CD4-positive, CD25-positive, alpha-beta regulatory T cell (primary cell): ENCODE data around the gene TNFAIP3. TPM values are rescaled to one million over a fixed set of nuclear protein-coding genes. Genes with fewer than 3 reads are reported as not detected.

ENCODE experiments used
- ATAC-seq, 2 donors: fragments of 150-1000 bp; cut with Tn5 transposase; one replicate each; pipeline ENCODE4 v1.10.0; 2021; ENCODE audit warnings: low read depth in 2 of 2, moderate number of reproducible peaks in 2 of 2, moderate library complexity in 1 of 2
- DNase-seq, 3 donors: peaks; one replicate each; pipeline versions ENCODE4 v3.0.0 to v3.0.0-alpha.2; 2012 to 2022; ENCODE audit warnings: mixed read lengths in 1 of 3
- H3K27ac ChIP-seq: one replicate; pipeline ENCODE4 v1.7.0; 2013; ENCODE audit warnings: mild to moderate bottlenecking, low read length; ENCODE audit not compliant: insufficient read depth, poor library complexity, severe bottlenecking
- H3K27me3 ChIP-seq: one replicate; pipeline ENCODE4 v1.7.0; 2013; ENCODE audit warnings: low read length; ENCODE audit not compliant: control insufficient read depth, insufficient read depth
- H3K36me3 ChIP-seq: one replicate; pipeline ENCODE4 v1.7.0; 2013; ENCODE audit warnings: mild to moderate bottlenecking, low read length, moderate library complexity; ENCODE audit not compliant: control insufficient read depth, insufficient read depth
- H3K4me1 ChIP-seq: 2 replicates; pipeline ENCODE4 v1.7.0; 2013; ENCODE audit warnings: mild to moderate bottlenecking, low read length; ENCODE audit not compliant: insufficient read depth, control insufficient read depth, poor library complexity, severe bottlenecking
- H3K4me3 ChIP-seq: one replicate; pipeline ENCODE4 v1.7.0; 2013; ENCODE audit warnings: low read depth, mild to moderate bottlenecking, low read length, moderate library complexity
- H3K9me3 ChIP-seq, 2 experiments: 1 replicate in 1 of 2; 2 replicates in 1 of 2; pipeline ENCODE4 v1.7.0; 2013; ENCODE audit warnings: low read length in 2 of 2, mild to moderate bottlenecking in 1 of 2, moderate library complexity in 1 of 2; ENCODE audit not compliant: control insufficient read depth in 2 of 2
- H3K27ac Mint-ChIP-seq, 3 donors: one replicate each; pipeline ENCODE4 v1.8.0; 2020 to 2022; ENCODE audit warnings: mild to moderate bottlenecking in 3 of 3, mixed read lengths in 3 of 3, moderate library complexity in 2 of 3
- H3K27me3 Mint-ChIP-seq: one replicate; pipeline ENCODE4 v1.8.0; 2022; ENCODE audit warnings: mild to moderate bottlenecking, mixed read lengths
- H3K36me3 Mint-ChIP-seq: one replicate; pipeline ENCODE4 v1.8.0; 2020; ENCODE audit warnings: mixed read lengths
- H3K4me1 Mint-ChIP-seq, 4 donors: one replicate each; pipeline ENCODE4 v1.8.0; 2020 to 2022; ENCODE audit warnings: mixed read lengths in 4 of 4, mild to moderate bottlenecking in 1 of 4
- H3K4me3 Mint-ChIP-seq, 4 donors: one replicate each; pipeline ENCODE4 v1.8.0; 2020 to 2022; ENCODE audit warnings: mild to moderate bottlenecking in 4 of 4, mixed read lengths in 4 of 4, moderate library complexity in 3 of 4
- H3K9me3 Mint-ChIP-seq, 7 donors: one replicate each; pipeline ENCODE4 v1.8.0; 2020 to 2022; ENCODE audit warnings: mixed read lengths in 7 of 7, mild to moderate bottlenecking in 3 of 7, moderate library complexity in 2 of 7
- polyA plus RNA-seq, 4 donors: library from polyadenylated mRNA; unstranded; fragments of 300-500 nt; fragmentation: Illumina TruSeq; gene quantifications; one replicate each; pipeline ENCODE4 v1.2.3, GENCODE V29; 2021
- total RNA-seq: library from RNA; stranded (reverse); gene quantifications from one replicate; pipeline ENCODE4 v1.2.3, GENCODE V29; 2022

Gene TNFAIP3
- total RNA-seq, result 3,783 TPM
- polyA plus RNA-seq, result 100 to 1,000 TPM in 2 of 4 donors, 10 to 100 TPM in 2; 70.5 to 103 (median 86.4) TPM

- no peaks in the 10 kb centered on the region for H3K9me3 ChIP-seq
- peak within 1 kb of the TSS; percentile 97 for H3K27ac ChIP-seq
- Mint-ChIP-seq H3K4me1 (peaks cover 17 to 57% (median 47%) of the 10 kb centered on the region in 4 donors), H3K4me3 (peak within 1 kb of the TSS; percentile 92 to 98 (median 96)), H3K36me3 (peaks cover 29% of the 10 kb centered on the region), H3K27ac (peak within 1 kb of the TSS; percentile 98 to 99 (median 99)), H3K9me3 (peaks cover 0 to 3% (median 0%) of the 10 kb centered on the region in 7 donors), H3K27me3 (peaks cover 5% of the 10 kb centered on the region)
- peaks cover 23% of the 10 kb centered on the region for H3K36me3 ChIP-seq
- DNase-seq (peak; percentile 94 to 96 (median 95)), ATAC-seq (peak; percentile 85 to 87)
- peaks cover 17% of the 10 kb centered on the region for H3K4me1 ChIP-seq
- H3K27me3 ChIP-seq, result no peaks in the 10 kb centered on the region
- peak within 1 kb of the TSS; percentile 99 for H3K4me3 ChIP-seq
These were observed at the start of gene TNFAIP3 for GRCh38 chr6:137866914-137867684. TNFAIP3 (plus strand) TSS chr6:137867259; CDS start chr6:137871228, 3,969 bp downstream.

GRCh38 chr6:137818440-137818839 is 48.6 kb upstream of the TNFAIP3 start:
- DNase-seq, result no peak
- Histone ChIP-seq H3K27ac (no peak overlapping the region), H3K4me1 (peaks cover 59% of the 10 kb centered on the region)

DNA sequence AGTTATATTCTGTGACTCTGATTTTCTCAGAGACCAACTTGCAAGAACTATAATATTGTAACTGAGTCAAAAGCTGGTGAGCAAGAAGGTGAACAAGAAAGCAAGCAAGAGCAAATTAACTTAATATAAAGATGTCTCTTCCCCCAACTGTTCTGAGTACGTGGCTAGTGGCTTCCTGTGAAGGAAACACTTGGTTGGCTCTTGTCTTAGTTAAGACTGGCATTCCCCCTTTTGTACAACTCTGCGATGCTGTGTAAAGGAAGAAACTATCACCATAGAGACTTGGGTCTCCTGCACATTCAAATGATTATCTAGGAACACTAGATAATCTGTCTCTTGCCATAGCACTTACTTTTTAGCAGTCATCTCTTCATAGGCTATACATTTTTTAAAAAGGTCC is 47.3 kb upstream of the TNFAIP3 start:
- peaks cover 0 to 4% (median 0%) of the 10 kb centered on the region in 7 donors for H3K9me3 Mint-ChIP-seq
- peak overlapping the region; percentile 81 for H3K27ac ChIP-seq
- DNase-seq (peak; percentile 23 to 60 (median 55)), ATAC-seq (peak; percentile 25 to 45)
- peaks cover 5% of the 10 kb centered on the region for H3K36me3 Mint-ChIP-seq
- H3K27ac Mint-ChIP-seq, result peak overlapping the region; percentile 89 to 100 (median 95)
- H3K36me3 ChIP-seq, result no peaks in the 10 kb centered on the region
- peaks cover 71% of the 10 kb centered on the region for H3K4me1 ChIP-seq
- H3K4me3 Mint-ChIP-seq, result peak overlapping the region in 3 of 4 donors; percentile 9 to 47 (median 47)
- H3K27me3 ChIP-seq, result no peaks in the 10 kb centered on the region
- H3K9me3 ChIP-seq, result no peaks in the 10 kb centered on the region
- no peaks in the 10 kb centered on the region for H3K27me3 Mint-ChIP-seq
- H3K4me1 Mint-ChIP-seq, result peaks cover 34 to 80% (median 66%) of the 10 kb centered on the region in 4 donors
- H3K4me3 ChIP-seq, result peak overlapping the region; percentile 51

More at GRCh38 chr6:137818440-137818839, 48.6 kb upstream of the TNFAIP3 start:
- Mint-ChIP-seq H3K36me3 (no peaks in the 10 kb centered on the region), H3K4me3 (no peak overlapping the region), H3K27me3 (no peaks in the 10 kb centered on the region), H3K4me1 (peaks cover 21 to 67% (median 54%) of the 10 kb centered on the region in 4 donors), H3K27ac (peak overlapping the region; percentile 78 to 100 (median 84)), H3K9me3 (no peaks in the 10 kb centered on the region)
- no peaks in the 10 kb centered on the region for H3K36me3 ChIP-seq
- H3K4me3 ChIP-seq, result no peak overlapping the region
- no peak for ATAC-seq
- H3K9me3 ChIP-seq, result no peaks in the 10 kb centered on the region
- H3K27me3 ChIP-seq, result no peaks in the 10 kb centered on the region

DNA sequence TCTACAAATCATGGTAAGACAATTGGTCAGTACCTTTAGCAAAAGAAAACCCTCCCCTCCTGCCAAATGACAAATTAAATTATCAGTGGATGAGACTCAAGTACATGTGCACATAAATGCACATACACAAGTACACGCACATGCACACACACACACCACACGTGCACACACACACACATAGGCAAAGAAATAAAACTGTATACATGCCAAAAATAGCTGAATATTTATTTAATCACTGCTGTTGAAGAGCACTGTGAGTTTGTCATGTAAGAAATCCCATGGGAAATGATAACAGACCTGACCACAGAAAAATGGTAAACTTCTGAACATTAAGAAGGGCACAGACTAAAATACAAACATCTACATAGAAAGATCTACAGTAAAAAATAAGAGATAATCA is 46.6 kb upstream of the TNFAIP3 start:
- peak overlapping the region; percentile 81 for H3K27ac ChIP-seq
- no peaks in the 10 kb centered on the region for H3K27me3 ChIP-seq
- Mint-ChIP-seq H3K27me3 (no peaks in the 10 kb centered on the region), H3K27ac (peak overlapping the region; percentile 89 to 100 (median 95)), H3K4me1 (peaks cover 35 to 84% (median 73%) of the 10 kb centered on the region in 4 donors), H3K9me3 (peaks cover 0 to 4% (median 0%) of the 10 kb centered on the region in 7 donors), H3K36me3 (peaks cover 5% of the 10 kb centered on the region), H3K4me3 (peak overlapping the region in 2 of 4 donors; percentile 32 to 39)
- H3K4me1 ChIP-seq, result peaks cover 77% of the 10 kb centered on the region
- ATAC-seq, result no peak
- H3K9me3 ChIP-seq, result no peaks in the 10 kb centered on the region
- H3K4me3 ChIP-seq, result peak overlapping the region; percentile 51
- DNase-seq, result no peak
- no peaks in the 10 kb centered on the region for H3K36me3 ChIP-seq

- Histone ChIP-seq H3K36me3 (no peaks in the 10 kb centered on the region), H3K4me1 (peaks cover 77% of the 10 kb centered on the region), H3K4me3 (peak overlapping the region; percentile 20), H3K9me3 (no peaks in the 10 kb centered on the region), H3K27ac (no peak overlapping the region), H3K27me3 (no peaks in the 10 kb centered on the region)
- H3K27me3 Mint-ChIP-seq, result no peaks in the 10 kb centered on the region
- peak overlapping the region; percentile 91 to 100 (median 95) for H3K27ac Mint-ChIP-seq
- no peak for ATAC-seq
- H3K36me3 Mint-ChIP-seq, result peaks cover 5% of the 10 kb centered on the region
- DNase-seq, result no peak
- H3K4me3 Mint-ChIP-seq, result peak overlapping the region in 2 of 4 donors; percentile 4 to 25
- peaks cover 0 to 4% (median 0%) of the 10 kb centered on the region in 7 donors for H3K9me3 Mint-ChIP-seq
- H3K4me1 Mint-ChIP-seq, result peaks cover 33 to 83% (median 72%) of the 10 kb centered on the region in 4 donors
These were observed 46.1 kb upstream of the TNFAIP3 start for GRCh38 chr6:137820952-137821351.

DNA sequence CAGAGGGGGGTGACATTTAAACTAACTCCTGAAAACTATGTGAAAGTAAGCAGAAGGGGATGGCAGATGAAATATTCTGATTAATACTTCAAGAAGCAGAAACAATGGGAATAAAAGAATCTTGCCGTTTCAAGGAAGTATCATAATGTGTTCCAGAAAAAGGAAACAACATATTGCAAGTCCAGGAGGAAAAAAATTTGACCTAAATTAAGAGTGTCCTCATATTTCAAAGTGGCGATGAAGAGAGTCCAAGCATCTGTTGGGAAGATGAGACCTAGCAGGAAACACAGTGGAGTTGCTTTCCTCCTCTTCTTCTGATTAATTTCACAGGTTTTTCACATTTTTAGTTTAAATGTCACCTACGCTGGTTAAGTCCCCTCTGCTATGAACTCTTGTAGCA is 45.6 kb upstream of the TNFAIP3 start:
- peak overlapping the region; percentile 97 for H3K27ac ChIP-seq
- Mint-ChIP-seq H3K4me3 (peak overlapping the region in 2 of 4 donors; percentile 4 to 25), H3K27ac (peak overlapping the region; percentile 91 to 100 (median 95)), H3K27me3 (no peaks in the 10 kb centered on the region), H3K36me3 (peaks cover 5% of the 10 kb centered on the region), H3K9me3 (peaks cover 0 to 4% (median 0%) of the 10 kb centered on the region in 7 donors), H3K4me1 (peaks cover 28 to 82% (median 67%) of the 10 kb centered on the region in 4 donors)
- ATAC-seq (no peak), DNase-seq (no peak)
- H3K36me3 ChIP-seq, result no peaks in the 10 kb centered on the region
- H3K9me3 ChIP-seq, result no peaks in the 10 kb centered on the region
- H3K4me3 ChIP-seq, result no peak overlapping the region
- H3K4me1 ChIP-seq, result peaks cover 71% of the 10 kb centered on the region
- H3K27me3 ChIP-seq, result no peaks in the 10 kb centered on the region

DNA sequence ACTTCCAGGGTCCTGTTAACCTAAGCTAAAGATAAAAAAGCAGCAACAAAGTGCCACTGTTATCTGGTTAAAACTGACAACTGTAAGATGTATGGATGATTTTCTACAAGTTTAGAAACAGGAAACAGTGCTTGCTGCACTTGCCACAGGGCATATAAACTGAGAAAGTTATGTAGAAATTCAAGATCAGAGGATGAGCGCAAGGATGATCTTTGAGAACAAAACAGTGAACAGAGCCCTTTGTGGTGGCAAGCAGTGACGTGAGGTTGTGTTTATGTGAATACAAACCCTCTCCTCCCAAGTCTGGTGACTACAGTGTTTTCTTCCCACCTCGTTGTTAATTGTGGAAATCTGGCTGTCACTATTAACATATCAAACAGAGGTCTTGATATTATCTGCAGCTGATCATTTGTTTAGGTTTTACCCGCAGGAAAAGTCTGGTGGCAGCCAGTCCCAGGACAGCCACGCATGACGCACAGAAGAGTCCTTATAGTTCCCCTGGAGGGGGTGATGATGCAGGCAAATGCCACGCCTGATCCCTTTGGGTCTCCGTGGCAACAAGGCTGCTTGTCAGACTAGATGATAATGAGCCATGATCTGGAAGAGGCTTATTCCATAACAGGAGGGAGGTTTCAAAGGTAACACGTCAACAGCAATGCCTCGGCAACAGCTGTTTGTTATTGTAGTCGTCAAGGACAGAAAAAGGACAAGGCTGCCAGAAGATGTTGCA is 43.1 kb upstream of the TNFAIP3 start:
- Mint-ChIP-seq H3K4me1 (peaks cover 36 to 86% (median 70%) of the 10 kb centered on the region in 4 donors), H3K27ac (peak overlapping the region; percentile 99 to 100 (median 100)), H3K9me3 (peaks cover 0 to 4% (median 0%) of the 10 kb centered on the region in 7 donors), H3K36me3 (peaks cover 5% of the 10 kb centered on the region), H3K27me3 (no peaks in the 10 kb centered on the region), H3K4me3 (peak overlapping the region; percentile 52 to 87 (median 71))
- ATAC-seq (peak; percentile 83 to 85), DNase-seq (peak; percentile 89 to 90 (median 90))
- peak overlapping the region; percentile 77 for H3K4me3 ChIP-seq
- H3K27ac ChIP-seq, result peak overlapping the region; percentile 97
- H3K9me3 ChIP-seq, result no peaks in the 10 kb centered on the region
- no peaks in the 10 kb centered on the region for H3K36me3 ChIP-seq
- peaks cover 87% of the 10 kb centered on the region for H3K4me1 ChIP-seq
- H3K27me3 ChIP-seq, result no peaks in the 10 kb centered on the region
